ENCODE measurements around the gene KRTAP10-2.
"Not testable (repeated sequence)": the region's sequence is repeated elsewhere in the genome, so short reads cannot be mapped to it uniquely, and the experiment has no call there.

GRCh38 chr21:44601091-44601490 is 49.8 kb upstream of the KRTAP10-2 start:
- TF ChIP-seq, protein P1, sequence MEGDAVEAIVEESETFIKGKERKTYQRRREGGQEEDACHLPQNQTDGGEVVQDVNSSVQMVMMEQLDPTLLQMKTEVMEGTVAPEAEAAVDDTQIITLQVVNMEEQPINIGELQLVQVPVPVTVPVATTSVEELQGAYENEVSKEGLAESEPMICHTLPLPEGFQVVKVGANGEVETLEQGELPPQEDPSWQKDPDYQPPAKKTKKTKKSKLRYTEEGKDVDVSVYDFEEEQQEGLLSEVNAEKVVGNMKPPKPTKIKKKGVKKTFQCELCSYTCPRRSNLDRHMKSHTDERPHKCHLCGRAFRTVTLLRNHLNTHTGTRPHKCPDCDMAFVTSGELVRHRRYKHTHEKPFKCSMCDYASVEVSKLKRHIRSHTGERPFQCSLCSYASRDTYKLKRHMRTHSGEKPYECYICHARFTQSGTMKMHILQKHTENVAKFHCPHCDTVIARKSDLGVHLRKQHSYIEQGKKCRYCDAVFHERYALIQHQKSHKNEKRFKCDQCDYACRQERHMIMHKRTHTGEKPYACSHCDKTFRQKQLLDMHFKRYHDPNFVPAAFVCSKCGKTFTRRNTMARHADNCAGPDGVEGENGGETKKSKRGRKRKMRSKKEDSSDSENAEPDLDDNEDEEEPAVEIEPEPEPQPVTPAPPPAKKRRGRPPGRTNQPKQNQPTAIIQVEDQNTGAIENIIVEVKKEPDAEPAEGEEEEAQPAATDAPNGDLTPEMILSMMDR (IDR thresholded peaks at IDR 0.05) = not testable (repeated sequence)
- TF ChIP-seq POLR2A (IDR thresholded peaks at IDR 0.05) = not testable (repeated sequence)
